ENCODE data around the gene CFAP77. TPM values are rescaled to one million over a fixed set of nuclear protein-coding genes. Genes with fewer than 3 reads are reported as not detected.

The CFAP77 gene
- polyA plus RNA-seq, 1 experiment = not detected

- Histone ChIP-seq H3K27me3 (ENCODE audit: control insufficient read depth, insufficient read depth, low read length) (peaks cover 43% of the 10 kb centered on the region), H3K36me3 (ENCODE audit: control insufficient read depth, insufficient read depth, low read length) (no peaks in the 10 kb centered on the region), H3K4me3 (ENCODE audit: low read depth, low read length) (no peak overlapping the region)
- ChIA-PET CTCF (interaction anchor here (1.1 to 2.2 kb wide), 2 partner anchors 160 to 486 kb away, joined by 3 to 10 read pairs; no protein-coding TSS in a partner anchor), POLR2A (no interaction called here)
- no peak for DNase-seq (ENCODE audit: low read depth)
- TF ChIP-seq, protein P1, sequence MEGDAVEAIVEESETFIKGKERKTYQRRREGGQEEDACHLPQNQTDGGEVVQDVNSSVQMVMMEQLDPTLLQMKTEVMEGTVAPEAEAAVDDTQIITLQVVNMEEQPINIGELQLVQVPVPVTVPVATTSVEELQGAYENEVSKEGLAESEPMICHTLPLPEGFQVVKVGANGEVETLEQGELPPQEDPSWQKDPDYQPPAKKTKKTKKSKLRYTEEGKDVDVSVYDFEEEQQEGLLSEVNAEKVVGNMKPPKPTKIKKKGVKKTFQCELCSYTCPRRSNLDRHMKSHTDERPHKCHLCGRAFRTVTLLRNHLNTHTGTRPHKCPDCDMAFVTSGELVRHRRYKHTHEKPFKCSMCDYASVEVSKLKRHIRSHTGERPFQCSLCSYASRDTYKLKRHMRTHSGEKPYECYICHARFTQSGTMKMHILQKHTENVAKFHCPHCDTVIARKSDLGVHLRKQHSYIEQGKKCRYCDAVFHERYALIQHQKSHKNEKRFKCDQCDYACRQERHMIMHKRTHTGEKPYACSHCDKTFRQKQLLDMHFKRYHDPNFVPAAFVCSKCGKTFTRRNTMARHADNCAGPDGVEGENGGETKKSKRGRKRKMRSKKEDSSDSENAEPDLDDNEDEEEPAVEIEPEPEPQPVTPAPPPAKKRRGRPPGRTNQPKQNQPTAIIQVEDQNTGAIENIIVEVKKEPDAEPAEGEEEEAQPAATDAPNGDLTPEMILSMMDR (IDR thresholded peaks at IDR 0.05; ENCODE audit: insufficient read depth, low read depth, low read length) = no peak
Measured at GRCh38 chr9:132414731-132415130, 4.7 kb downstream of the CFAP77 start.

GRCh38 chr9:132415181-132415580, 5.2 kb downstream of the CFAP77 start:
- CTCF ChIA-PET = interaction anchor here (1.0 to 2.2 kb wide), 3 partner anchors 160 to 487 kb away, joined by 3 to 10 read pairs (median 4); no protein-coding TSS in a partner anchor

DNA sequence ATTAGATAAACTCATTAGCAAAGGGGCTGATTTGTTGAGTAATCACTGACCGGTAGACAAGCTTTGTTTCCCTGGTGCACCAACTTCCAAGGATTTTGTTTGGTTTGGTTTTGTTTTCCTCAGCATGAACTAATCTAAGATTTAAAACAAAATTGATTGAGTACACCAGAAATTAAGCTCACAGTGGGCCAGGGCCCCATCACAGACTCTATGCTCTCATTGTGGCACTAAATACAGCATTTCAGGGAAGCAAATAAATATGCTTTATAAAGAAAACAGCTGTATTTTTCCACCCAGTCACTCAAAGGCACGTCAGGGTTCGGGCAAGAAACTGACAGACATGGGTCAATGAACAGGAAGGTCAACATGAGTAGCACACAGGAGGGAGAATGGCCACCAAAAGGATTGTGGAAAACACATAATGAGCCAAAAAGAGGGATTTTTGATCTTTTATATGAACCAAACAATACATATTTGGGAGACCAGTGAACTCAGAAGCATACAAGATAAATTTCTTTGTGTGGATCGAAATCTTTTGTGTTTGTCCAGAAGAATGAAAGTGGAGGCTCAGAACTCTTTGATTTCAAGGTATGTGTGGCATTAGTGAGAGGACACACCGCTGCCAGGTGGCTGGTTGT, 8.8 kb downstream of the CFAP77 start:
- H3K36me3 ChIP-seq (ENCODE audit: control insufficient read depth, insufficient read depth, low read length) = no peaks in the 10 kb centered on the region

More at GRCh38 chr9:132415181-132415580, 5.2 kb downstream of the CFAP77 start:
- no peak overlapping the region for H3K4me3 ChIP-seq (ENCODE audit: low read depth, low read length)
- no peak for DNase-seq (ENCODE audit: low read depth)
- POLR2A ChIA-PET = no interaction called here
- H3K27me3 ChIP-seq (ENCODE audit: control insufficient read depth, insufficient read depth, low read length) = peaks cover 43% of the 10 kb centered on the region
- TF ChIP-seq, protein P1 (IDR thresholded peaks at IDR 0.05; ENCODE audit: insufficient read depth, low read depth, low read length) = no peak
- no peaks in the 10 kb centered on the region for H3K36me3 ChIP-seq (ENCODE audit: control insufficient read depth, insufficient read depth, low read length)

GRCh38 chr9:132422574-132422973, 12.6 kb downstream of the CFAP77 start:
- ChIA-PET POLR2A (no interaction called here), CTCF (interaction anchor here (1.3 to 1.4 kb wide), 2 partner anchors 10 to 12 kb away, joined by 4 to 6 read pairs; partner anchors contain the start of gene CFAP77)
- no peaks in the 10 kb centered on the region for H3K36me3 ChIP-seq (ENCODE audit: control insufficient read depth, insufficient read depth, low read length)
- TF ChIP-seq, protein P1 (IDR thresholded peaks at IDR 0.05; ENCODE audit: insufficient read depth, low read depth, low read length) = no peak
- no peak overlapping the region for H3K4me3 ChIP-seq (ENCODE audit: low read depth, low read length)
- DNase-seq (ENCODE audit: low read depth) = no peak
- H3K27me3 ChIP-seq (ENCODE audit: control insufficient read depth, insufficient read depth, low read length) = peaks cover 37% of the 10 kb centered on the region

More for the DNA sequence above, 8.8 kb downstream of the CFAP77 start:
- Histone ChIP-seq H3K27me3 (ENCODE audit: control insufficient read depth, insufficient read depth, low read length) (peaks cover 38% of the 10 kb centered on the region), H3K4me3 (ENCODE audit: low read depth, low read length) (no peak overlapping the region)
- ChIA-PET CTCF (no interaction called here), POLR2A (no interaction called here)
- DNase-seq (ENCODE audit: low read depth) = no peak
- TF ChIP-seq, protein P1 (IDR thresholded peaks at IDR 0.05; ENCODE audit: insufficient read depth, low read depth, low read length) = no peak

DNA sequence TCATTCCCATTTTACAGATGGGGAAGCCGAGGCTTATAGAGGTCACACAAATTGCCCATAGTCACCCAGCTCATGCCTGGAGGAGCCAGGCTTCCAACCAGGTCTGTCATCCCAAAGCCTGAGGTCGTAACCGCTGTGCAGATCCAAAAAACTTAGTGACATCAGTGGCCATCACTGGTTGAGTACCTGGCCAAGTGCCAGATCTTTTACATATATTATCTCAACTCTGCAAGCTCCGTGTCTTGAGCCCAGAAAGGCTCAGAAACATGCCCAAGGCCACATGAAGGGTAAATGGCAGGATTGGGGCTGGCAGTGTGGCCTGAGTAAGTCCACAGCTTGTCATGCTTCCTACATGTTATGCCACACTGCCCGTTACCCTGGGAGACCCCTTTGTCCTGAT, 13.5 kb downstream of the CFAP77 start:
- DNase-seq (ENCODE audit: low read depth) = no peak
- TF ChIP-seq, protein P1 (IDR thresholded peaks at IDR 0.05; ENCODE audit: insufficient read depth, low read depth, low read length) = no peak
- CTCF ChIA-PET = interaction anchor here (1.3 kb wide), 1 partner anchor 13 kb away, joined by 6 read pairs; the partner anchor contains the start of gene CFAP77
- POLR2A ChIA-PET = interaction anchor here (0.6 kb wide), 1 partner anchor 137 kb away, joined by 3 read pairs; no protein-coding TSS in a partner anchor
- H3K36me3 ChIP-seq (ENCODE audit: control insufficient read depth, insufficient read depth, low read length) = no peaks in the 10 kb centered on the region
- peaks cover 39% of the 10 kb centered on the region for H3K27me3 ChIP-seq (ENCODE audit: control insufficient read depth, insufficient read depth, low read length)
- H3K4me3 ChIP-seq (ENCODE audit: low read depth, low read length) = no peak overlapping the region

Data from BJ (cell line).